DOHH2 (cell line): ENCODE data around the gene GPR142.

ENCODE experiments used
- H3F3A ChIP-seq: fragments of 200-600 bp; sonication (generic), shearing (Covaris generic); 2 replicates; pipeline ENCODE4 v1.6.0; 2016; ENCODE audit warnings: antibody characterized with exemption, mild to moderate bottlenecking; ENCODE audit not compliant: control insufficient read depth, insufficient read depth
- H3K27ac ChIP-seq: fragments of 200-600 bp; sonication (generic); 2 replicates; pipeline ENCODE4 v1.5.1; 2014; ENCODE audit warnings: low read depth, mild to moderate bottlenecking, low read length, moderate library complexity
- H3K27me3 ChIP-seq: fragments of 200-600 bp; sonication (generic); 2 replicates; pipeline ENCODE4 v1.6.1; 2014; ENCODE audit warnings: mild to moderate bottlenecking, low read length, mixed read lengths; ENCODE audit not compliant: control insufficient read depth
- H3K36me3 ChIP-seq: fragments of 200-600 bp; sonication (generic); 2 replicates; pipeline ENCODE4 v1.6.1; 2014; ENCODE audit warnings: mild to moderate bottlenecking, low read length, moderate library complexity, mixed read lengths; ENCODE audit not compliant: control insufficient read depth
- H3K4me1 ChIP-seq: fragments of 200-600 bp; sonication (generic); 2 replicates; pipeline ENCODE4 v1.6.1; 2014; ENCODE audit warnings: mild to moderate bottlenecking, low read length, mixed read lengths; ENCODE audit not compliant: control insufficient read depth
- H3K4me2 ChIP-seq: fragments of 200-600 bp; sonication (generic); 2 replicates; pipeline ENCODE4 v1.6.0; 2014; ENCODE audit warnings: mild to moderate bottlenecking, low read length, moderate library complexity
- H3K4me3 ChIP-seq: fragments of 200-600 bp; sonication (generic); 2 replicates; pipeline ENCODE4 v1.5.1; 2014; ENCODE audit warnings: mild to moderate bottlenecking, low read length, mixed read lengths
- H3K79me2 ChIP-seq: fragments of 200-600 bp; sonication (generic); 2 replicates; pipeline ENCODE4 v1.6.1; 2014; ENCODE audit warnings: mild to moderate bottlenecking, low read length, mixed read lengths; ENCODE audit not compliant: control insufficient read depth
- H3K9me2 ChIP-seq: fragments of 200-600 bp; sonication (generic); replicated peaks from 2 replicates; pipeline ENCODE4 v1.6.1; 2014; ENCODE audit warnings: mild to moderate bottlenecking, low read length, mixed read lengths; ENCODE audit not compliant: control insufficient read depth
- H3K9me3 ChIP-seq: fragments of 200-600 bp; sonication (generic); 2 replicates; pipeline ENCODE4 v1.6.1; 2014; ENCODE audit warnings: antibody characterized with exemption, low read length, mixed read lengths; ENCODE audit not compliant: control insufficient read depth, insufficient read depth
- H4K20me1 ChIP-seq: fragments of 200-600 bp; sonication (generic); 2 replicates; pipeline ENCODE4 v1.6.0; 2014; ENCODE audit warnings: low read depth, mild to moderate bottlenecking, antibody characterized with exemption, low read length, moderate library complexity; ENCODE audit not compliant: control insufficient read depth, insufficient read depth
- CTCF ChIP-seq: fragments of 200-600 bp; sonication (generic); IDR thresholded peaks from one replicate; pipeline ENCODE4 v1.5.1; 2014; ENCODE audit warnings: antibody characterized with exemption, mild to moderate bottlenecking, low read depth, low read length; ENCODE audit not compliant: poor library complexity, severe bottlenecking
- EZH2phosphoT487 ChIP-seq: fragments of 200-600 bp; sonication (generic); IDR thresholded peaks from 2 replicates; pipeline ENCODE4 v1.6.1; 2017; ENCODE audit warnings: borderline replicate concordance, mild to moderate bottlenecking, antibody characterized with exemption, low read length, moderate library complexity, mixed read lengths

Gene GPR142

DNA sequence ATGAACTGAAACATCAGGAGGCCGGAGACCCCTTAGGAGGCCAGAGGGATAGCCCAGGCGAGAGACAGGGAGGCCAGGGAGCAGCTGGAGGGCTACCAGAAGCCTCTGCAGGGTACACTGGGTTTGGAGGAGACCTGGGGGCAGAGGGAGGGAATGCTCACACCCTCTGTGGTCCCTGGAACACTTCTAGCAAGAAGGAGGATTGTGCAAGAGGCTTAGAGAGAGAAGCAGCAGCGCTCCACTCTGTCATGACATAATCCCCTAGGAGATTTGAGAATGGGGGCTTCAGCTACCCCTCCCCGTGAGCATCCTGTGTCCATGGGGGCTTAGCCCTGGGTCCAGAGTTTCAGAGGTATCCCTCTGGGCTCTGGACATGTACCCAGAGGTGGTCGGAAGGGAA is 15.8 kb downstream of the GPR142 start:
- H3K4me3 ChIP-seq = no peak overlapping the region
- no peaks in the 10 kb centered on the region for H3K27me3 ChIP-seq
- H3K4me1 ChIP-seq = no peaks in the 10 kb centered on the region
- H3K27ac ChIP-seq = no peak overlapping the region
- no peaks in the 10 kb centered on the region for H3K9me3 ChIP-seq
- no peaks in the 10 kb centered on the region for H3K9me2 ChIP-seq
- no peaks in the 10 kb centered on the region for H3K79me2 ChIP-seq
- no peaks in the 10 kb centered on the region for H3K36me3 ChIP-seq
- TF ChIP-seq CTCF (no peak), EZH2phosphoT487 (no peak)
- H3K4me2 ChIP-seq = no peak overlapping the region
- no peaks in the 10 kb centered on the region for H4K20me1 ChIP-seq
- H3F3A ChIP-seq = no peaks in the 10 kb centered on the region

GRCh38 chr17:74385201-74385600 is 17.9 kb downstream of the GPR142 start:
- no peaks in the 10 kb centered on the region for H3K27me3 ChIP-seq
- no peak overlapping the region for H3K4me2 ChIP-seq
- no peaks in the 10 kb centered on the region for H4K20me1 ChIP-seq
- no peaks in the 10 kb centered on the region for H3K79me2 ChIP-seq
- no peaks in the 10 kb centered on the region for H3F3A ChIP-seq
- no peak overlapping the region for H3K4me3 ChIP-seq
- H3K9me3 ChIP-seq = no peaks in the 10 kb centered on the region
- no peaks in the 10 kb centered on the region for H3K36me3 ChIP-seq
- TF ChIP-seq CTCF (no peak), EZH2phosphoT487 (no peak)
- no peak overlapping the region for H3K27ac ChIP-seq
- H3K4me1 ChIP-seq = no peaks in the 10 kb centered on the region
- H3K9me2 ChIP-seq = no peaks in the 10 kb centered on the region

DNA sequence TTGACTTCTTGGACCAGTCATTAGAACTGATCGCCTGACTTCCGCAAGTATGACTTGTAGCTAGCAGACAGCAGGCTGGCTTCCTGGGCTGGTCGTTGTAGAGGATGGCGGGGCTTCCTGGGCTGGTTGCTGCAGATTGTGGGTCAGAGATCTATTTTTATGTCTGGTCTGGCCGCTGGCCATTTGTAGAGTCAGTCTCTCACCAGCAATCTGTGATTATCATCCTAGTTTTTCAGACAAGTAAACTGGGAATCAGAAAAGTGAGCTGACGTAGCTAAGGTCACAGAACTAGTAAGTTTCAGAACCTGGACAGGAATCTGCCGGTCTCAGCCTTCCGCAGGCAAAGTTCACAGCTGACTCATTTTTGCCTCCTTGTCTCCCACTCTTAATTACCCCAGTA is 19.1 kb downstream of the GPR142 start:
- Histone ChIP-seq H3F3A (no peaks in the 10 kb centered on the region), H3K27me3 (no peaks in the 10 kb centered on the region), H3K9me3 (no peaks in the 10 kb centered on the region), H3K27ac (no peak overlapping the region), H3K36me3 (no peaks in the 10 kb centered on the region), H3K9me2 (no peaks in the 10 kb centered on the region), H3K4me2 (no peak overlapping the region), H3K79me2 (no peaks in the 10 kb centered on the region), H4K20me1 (no peaks in the 10 kb centered on the region), H3K4me1 (no peaks in the 10 kb centered on the region), H3K4me3 (no peak overlapping the region)
- TF ChIP-seq EZH2phosphoT487 = no peak
- TF ChIP-seq CTCF = no peak
